NCI-H510A (cell line): ENCODE measurements around the gene DGKD.
A peak's percentile ranks its signal among the peaks of the same experiment; 100 is the strongest.

ENCODE experiments used
- DNase-seq: peaks from one replicate; lab custom pipeline; 2025; lab: John Stamatoyannopoulos, UW

Gene DGKD

GRCh38 chr2:233446121-233446520 is 91.8 kb downstream of the DGKD start:
- DNase-seq, result no peak

- no peak for DNase-seq
Measured at GRCh38 chr2:233446606-233447305, 92.5 kb downstream of the DGKD start.

- DNase-seq, result no peak
Measured at GRCh38 chr2:233447506-233448219, 93.4 kb downstream of the DGKD start.

GRCh38 chr2:233448220-233448559 is 93.9 kb downstream of the DGKD start:
- no peak for DNase-seq

- DNase-seq, result no peak
Measured at GRCh38 chr2:233448575-233448974, 94.3 kb downstream of the DGKD start.

- DNase-seq, result peak; percentile 14
Measured at GRCh38 chr2:233449081-233449901, 95.0 kb downstream of the DGKD start.

GRCh38 chr2:233449921-233450863 is 95.9 kb downstream of the DGKD start:
- no peak for DNase-seq

- no peak for DNase-seq
Measured at GRCh38 chr2:233450864-233451575, 96.7 kb downstream of the DGKD start.

GRCh38 chr2:233451950-233452349 is 97.7 kb downstream of the DGKD start:
- DNase-seq, result no peak

GRCh38 chr2:233453111-233453915 is 99.0 kb downstream of the DGKD start:
- DNase-seq, result no peak

- DNase-seq, result no peak
Measured at GRCh38 chr2:233453916-233454315, 99.6 kb downstream of the DGKD start.

GRCh38 chr2:233455006-233455405 is 100.7 kb downstream of the DGKD start:
- DNase-seq, result no peak

GRCh38 chr2:233455491-233455890 is 101.2 kb downstream of the DGKD start:
- no peak for DNase-seq

- DNase-seq, result no peak
Measured at GRCh38 chr2:233456111-233456510, 101.8 kb downstream of the DGKD start.

GRCh38 chr2:233456934-233457333 is 102.6 kb downstream of the DGKD start:
- no peak for DNase-seq

- DNase-seq, result no peak
Measured at GRCh38 chr2:233457356-233457755, 103.1 kb downstream of the DGKD start.

GRCh38 chr2:233458031-233458610 is 103.8 kb downstream of the DGKD start:
- DNase-seq, result no peak

- no peak for DNase-seq
Measured at GRCh38 chr2:233458826-233459225, 104.5 kb downstream of the DGKD start.

GRCh38 chr2:233459426-233459825 is 105.1 kb downstream of the DGKD start:
- DNase-seq, result no peak
